H1 (cell line): ENCODE measurements around the gene GID8. TPM values are rescaled to one million over a fixed set of nuclear protein-coding genes. Genes with fewer than 3 reads are reported as not detected.
A peak's percentile ranks its signal among the peaks of the same experiment; 100 is the strongest.

Experiments used
- CTCF ChIA-PET: fragments of 300-600 bp; sonication (Branson Sonifier 250); formaldehyde crosslinking; loops from one replicate; lab custom pipeline; 2021; ENCODE audit not compliant: partially characterized antibody; lab: Charles Lee
- POLR2A ChIA-PET: fragments of 300-600 bp; sonication (Branson Sonifier 250); formaldehyde crosslinking; loops from one replicate; lab custom pipeline; 2021; ENCODE audit warnings: inconsistent platforms; ENCODE audit not compliant: partially characterized antibody; lab: Charles Lee
- DNase-seq, 2 experiments: peaks; one replicate each; pipeline versions ENCODE4 v3.0.0 to v3.0.0-alpha.2; 2010 to 2022; ENCODE audit warnings: low spot score in 2 of 2, low read depth in 1 of 2, mixed read lengths in 1 of 2
- FAIRE-seq: peaks from 2 replicates; lab custom pipeline; 2011; peaks lifted over from hg19 to GRCh38; lab: Jason Lieb, UNC
- H2AFZ ChIP-seq: 2 replicates; pipeline ENCODE4 v1.8.1; 2012; ENCODE audit warnings: low read length, inconsistent platforms
- H2AK5ac ChIP-seq: 2 replicates; pipeline ENCODE4 v1.6.1; 2013; ENCODE audit warnings: low read depth, low read length
- H2BK120ac ChIP-seq: replicated peaks from 2 replicates; pipeline ENCODE3; 2013; ENCODE audit warnings: low read depth, low read length, inconsistent platforms
- H2BK12ac ChIP-seq: 2 replicates; pipeline ENCODE4 v1.6.1; 2013; ENCODE audit warnings: low read depth, low read length
- H2BK15ac ChIP-seq: 2 replicates; pipeline ENCODE4 v1.6.1; 2013; ENCODE audit warnings: low read length
- H2BK20ac ChIP-seq: 2 replicates; pipeline ENCODE4 v1.6.1; 2013; ENCODE audit warnings: low read length
- H2BK5ac ChIP-seq: 2 replicates; pipeline ENCODE4 v1.6.1; 2013; ENCODE audit warnings: low read depth, low read length
- H3K14ac ChIP-seq: 2 replicates; pipeline ENCODE4 v1.6.1; 2013; ENCODE audit warnings: inconsistent platforms; ENCODE audit not compliant: insufficient read length
- H3K18ac ChIP-seq: 2 replicates; pipeline ENCODE4 v1.6.1; 2013; ENCODE audit warnings: low read length; ENCODE audit errors: extremely low read depth
- H3K23ac ChIP-seq: 2 replicates; pipeline ENCODE4 v1.6.1; 2013; ENCODE audit warnings: inconsistent platforms; ENCODE audit not compliant: insufficient read length
- H3K23me2 ChIP-seq: 2 replicates; pipeline ENCODE4 v1.6.1; 2013; ENCODE audit warnings: low read depth, low read length
- H3K27ac ChIP-seq: 2 replicates; pipeline ENCODE4 v1.6.1; 2011; ENCODE audit warnings: low read depth, low read length, inconsistent platforms
- H3K27me3 ChIP-seq, 4 experiments: replicated peaks in 1 of 4; 1 replicate in 1 of 4; 2 replicates in 3 of 4; pipeline versions ENCODE4 v1.6.1 to v1.8.1; 2011 to 2013; ENCODE audit warnings: low read length in 3 of 4, mild to moderate bottlenecking in 3 of 4, inconsistent platforms in 2 of 4, mixed read lengths in 2 of 4, moderate library complexity in 1 of 4; ENCODE audit not compliant: control insufficient read depth in 3 of 4, insufficient read depth in 3 of 4; ENCODE audit errors: extremely low read depth in 1 of 4
- H3K36me3 ChIP-seq, 4 experiments: 2 replicates each; pipeline versions ENCODE4 v1.6.1 to v1.8.1; 2011 to 2013; ENCODE audit warnings: mild to moderate bottlenecking in 4 of 4, low read length in 3 of 4, moderate library complexity in 2 of 4, control low read depth in 1 of 4, inconsistent platforms in 1 of 4; ENCODE audit not compliant: insufficient read depth in 4 of 4, control insufficient read depth in 2 of 4
- H3K4ac ChIP-seq: replicated peaks from 2 replicates; pipeline ENCODE3; 2013; ENCODE audit warnings: low read length, low read depth, mixed read lengths, inconsistent platforms; ENCODE audit not compliant: insufficient read length
- H3K4me1 ChIP-seq, 4 experiments: replicated peaks in 1 of 4; 1 replicate in 1 of 4; 2 replicates in 3 of 4; pipeline versions ENCODE4 v1.6.1 to v1.8.1; 2011 to 2013; ENCODE audit warnings: low read length in 3 of 4, inconsistent platforms in 2 of 4, mixed read lengths in 1 of 4; ENCODE audit not compliant: insufficient read depth in 4 of 4, control insufficient read depth in 3 of 4
- H3K4me2 ChIP-seq, 2 experiments: 2 replicates each; pipeline versions ENCODE4 v1.6.1 to v1.8.1; 2011 to 2013; ENCODE audit warnings: low read depth in 2 of 2, low read length in 2 of 2, control low read depth in 1 of 2, inconsistent platforms in 1 of 2, mild to moderate bottlenecking in 1 of 2; ENCODE audit not compliant: insufficient read depth in 1 of 2
- H3K4me3 ChIP-seq, 4 experiments: fragments of 200-600, 300-600 bp in 1 of 4; sonication (generic), shearing (Covaris generic), sonication (Bioruptor Twin) in 1 of 4; 2 replicates each; pipeline versions ENCODE4 v1.5.1 to v1.8.1; 2011 to 2016; ENCODE audit warnings: low read length in 4 of 4, low read depth in 3 of 4, control low read depth in 2 of 4, inconsistent platforms in 2 of 4, mild to moderate bottlenecking in 2 of 4, mixed read lengths in 1 of 4, moderate library complexity in 1 of 4; ENCODE audit not compliant: insufficient read depth in 2 of 4; ENCODE audit errors: extremely low read depth in 1 of 4
- H3K56ac ChIP-seq: replicated peaks from 2 replicates; pipeline ENCODE3; 2013; ENCODE audit warnings: low read depth, mild to moderate bottlenecking, mixed read lengths, low read length, inconsistent platforms; ENCODE audit not compliant: insufficient read length
- H3K79me1 ChIP-seq: 2 replicates; pipeline ENCODE4 v1.6.1; 2013; ENCODE audit warnings: low read depth, low read length, control low read depth
- H3K79me2 ChIP-seq, 2 experiments: 2 replicates each; pipeline versions ENCODE4 v1.6.1 to v1.8.1; 2012 to 2013; ENCODE audit warnings: low read length in 2 of 2, mild to moderate bottlenecking in 2 of 2, inconsistent platforms in 1 of 2; ENCODE audit not compliant: insufficient read depth in 2 of 2, control insufficient read depth in 1 of 2
- H3K9ac ChIP-seq, 4 experiments: replicated peaks in 1 of 4; 1 replicate in 1 of 4; 2 replicates in 3 of 4; pipeline versions ENCODE4 v1.6.1 to v1.8.1; 2011 to 2013; ENCODE audit warnings: low read depth in 3 of 4, low read length in 3 of 4, control low read depth in 2 of 4, mild to moderate bottlenecking in 2 of 4, moderate library complexity in 2 of 4, inconsistent platforms in 1 of 4; ENCODE audit errors: extremely low read depth in 1 of 4
- H3K9me3 ChIP-seq, 2 experiments: 2 replicates each; pipeline versions ENCODE4 v1.6.1 to v1.8.1; 2012 to 2013; ENCODE audit warnings: mild to moderate bottlenecking in 2 of 2, moderate library complexity in 2 of 2, control low read depth in 1 of 2, inconsistent platforms in 1 of 2, low read depth in 1 of 2, low read length in 1 of 2, mixed read lengths in 1 of 2; ENCODE audit not compliant: insufficient read depth in 2 of 2
- H4K20me1 ChIP-seq, 2 experiments: replicated peaks in 1 of 2; 2 replicates each; pipeline versions ENCODE3 to v1.8.1; 2011 to 2013; ENCODE audit warnings: inconsistent platforms in 2 of 2, low read length in 2 of 2, mild to moderate bottlenecking in 1 of 2; ENCODE audit not compliant: insufficient read depth in 2 of 2, control insufficient read depth in 1 of 2
- H4K5ac ChIP-seq: 2 replicates; pipeline ENCODE4 v1.6.1; 2013; ENCODE audit warnings: low read length, low read depth, mixed read lengths, inconsistent platforms; ENCODE audit not compliant: insufficient read length
- H4K8ac ChIP-seq: 2 replicates; pipeline ENCODE4 v1.8.0; 2013; ENCODE audit warnings: mild to moderate bottlenecking, moderate library complexity, low read length, inconsistent platforms; ENCODE audit not compliant: insufficient read depth; ENCODE audit errors: extremely low read depth
- H4K91ac ChIP-seq: replicated peaks from 2 replicates; pipeline ENCODE3; 2013; ENCODE audit warnings: low read length, mixed read lengths, inconsistent platforms; ENCODE audit not compliant: insufficient read length
- SIN3A ChIP-seq, 2 experiments: IDR thresholded peaks in 1 of 2; conservative IDR thresholded peaks in 1 of 2; 2 replicates each; pipeline ENCODE4 v1.6.1; 2011 to 2012; ENCODE audit warnings: low read length in 2 of 2, improper control_type of control experiment in 1 of 2, low read depth in 1 of 2, mild to moderate bottlenecking in 1 of 2
- TAF7 ChIP-seq: optimal IDR thresholded peaks from 2 replicates; pipeline ENCODE3; 2011; ENCODE audit warnings: low read depth, mild to moderate bottlenecking, inconsistent platforms, low read length, moderate library complexity, borderline replicate concordance
- TBP ChIP-seq: IDR thresholded peaks from 2 replicates; pipeline ENCODE4 v1.6.1; 2011; ENCODE audit warnings: low read depth, low read length, improper control_type of control experiment
- WGBS, 2 experiments: shearing (Covaris generic) in 1 of 2; methylation state at CpG; one replicate each; pipeline versions ENCODE4 v1.1.6 to v1.1.7; 2013 to 2015; ENCODE audit warnings: low lambda C conversion rate in 2 of 2, mixed read lengths in 2 of 2, inconsistent platforms in 1 of 2, low coverage in 1 of 2, missing lambda C conversion rate in 1 of 2; ENCODE audit not compliant: insufficient replicate concordance in 2 of 2, insufficient coverage in 1 of 2, insufficient read length in 1 of 2; ENCODE audit errors: extremely low coverage in 1 of 2, missing lambda C conversion rate in 1 of 2; 5-methylcytosine and 5-hydroxymethylcytosine counted together
- polyA plus RNA-seq, 7 experiments: library from polyadenylated mRNA; depleted of rRNA in 3 of 7; stranded (reverse) in 5 of 7; unstranded in 2 of 7; fragments of >200 nt in 5 of 7; fragments of 200-250 nt in 2 of 7; gene quantifications; 1 replicate in 5 of 7; 2 replicates in 1 of 7; 4 replicates in 1 of 7; pipeline versions ENCODE4 v1.2.1 to v1.2.3, GENCODE V29; 2011 to 2013; ENCODE audit warnings: missing spikeins in 2 of 7, mixed read lengths in 2 of 7
- total RNA-seq: library from RNA; stranded (reverse); fragmentation: NEBNext Ultra II Directional; extraction: Animal tissue kit (Norgen Biotek cat#: 25700); gene quantifications from 2 replicates; pipeline ENCODE4 v1.2.1, GENCODE V29; 2021

Gene GID8
- total and polyA plus RNA-seq, 2 of the 8 experiments (the other 6 are each of a cell fraction or from before 2014, with no cell fraction given) = 39.7 to 72.9 TPM

DNA sequence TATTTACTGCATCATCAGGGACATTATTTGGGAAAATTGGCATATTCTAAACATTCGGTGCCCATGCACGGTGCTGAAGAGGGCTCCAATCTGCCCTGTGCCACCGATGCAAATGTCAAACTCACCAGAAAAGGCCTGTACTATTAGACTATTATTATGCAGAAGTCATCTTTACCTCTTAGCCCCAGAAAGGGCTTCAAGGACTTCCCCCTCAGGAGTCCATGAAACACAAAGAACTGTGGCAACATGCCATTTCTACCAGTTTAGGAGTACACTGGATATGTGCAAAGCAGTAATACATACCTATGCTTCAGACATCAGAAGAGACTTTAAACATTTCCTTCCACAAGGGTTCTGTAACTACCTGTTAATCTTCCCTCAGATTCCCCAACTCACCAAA is 20.2 kb upstream of the GID8 start:
- Histone ChIP-seq H3K27ac (no peak overlapping the region), H3K4ac (no peak overlapping the region), H3K4me3 (no peak overlapping the region; a peak in 1 of 8 replicates), H2AK5ac (no peak overlapping the region), H2BK5ac (no peak overlapping the region), H2AFZ (no peak overlapping the region), H3K23me2 (no peaks in the 10 kb centered on the region), H3K18ac (no peak overlapping the region), H3K56ac (no peak overlapping the region), H4K91ac (no peak overlapping the region), H3K14ac (no peak overlapping the region), H3K4me1 (peaks cover 17 to 46% (median 38%) of the 10 kb centered on the region in 4 experiments; a peak in 6 of 7 replicates), H3K27me3 (no peaks in the 10 kb centered on the region), H2BK120ac (no peak overlapping the region), H3K36me3 (peaks cover 0 to 6% (median 2%) of the 10 kb centered on the region in 4 experiments; a peak in 4 of 8 replicates), H4K20me1 (peaks cover 56 to 59% of the 10 kb centered on the region in 2 experiments), H4K5ac (no peak overlapping the region), H3K79me1 (peaks cover 3% of the 10 kb centered on the region), H3K23ac (no peak overlapping the region)
- no peak for DNase-seq
- TF ChIP-seq TBP (no peak), TAF7 (no peak), SIN3A (conservative IDR thresholded peaks at IDR 0.05 in 1 of 2, IDR thresholded peaks at IDR 0.05 in 1 of 2; ENCODE audit: low read depth in 1 of 2, low read length in 2 of 2) (no peak)
- TF ChIP-seq, all 59 proteins: peak for 0
- peak overlapping the region; percentile 35 to 40; a peak in 2 of 4 replicates for H3K4me2 ChIP-seq
- no peak overlapping the region; a peak in 1 of 7 replicates for H3K9ac ChIP-seq
- ChIA-PET CTCF (interaction anchor here (0.6 to 6.0 kb wide), 7 partner anchors 9 to 315 kb away, joined by 3 to 58 read pairs (median 4); partner anchors contain the start of gene DIDO1), POLR2A (interaction anchor here (1.9 to 20.3 kb wide), 6 partner anchors 8 to 25 kb away, joined by 5 to 363 read pairs (median 16); partner anchors contain the start of genes DIDO1 and GID8)
- no peak overlapping the region for H4K8ac ChIP-seq
- no peaks in the 10 kb centered on the region for H3K9me3 ChIP-seq
- H3K79me2 ChIP-seq = peaks cover 76 to 100% of the 10 kb centered on the region in 2 experiments
- H2BK20ac ChIP-seq = no peak overlapping the region
- no peak for FAIRE-seq
- H2BK12ac ChIP-seq = no peak overlapping the region
- WGBS, 2 experiments = 73% methylated on average over 3 of the region's 3 CpGs; no CpG with 5 or more reads in 1 of the 2 experiments
- H2BK15ac ChIP-seq = no peak overlapping the region
